H9 (cell line): Measurements from ENCODE around the gene IRX4. TPM values are rescaled to one million over a fixed set of nuclear protein-coding genes. Genes with fewer than 3 reads are reported as not detected.

Experiments
- DNase-seq: peaks from one replicate; pipeline ENCODE4 v3.0.0-alpha.2; 2017
- H2AFZ ChIP-seq: one replicate; pipeline ENCODE4 v1.6.1; 2013; ENCODE audit warnings: mild to moderate bottlenecking, low read length, control low read depth, moderate library complexity
- H2AK5ac ChIP-seq: 2 replicates; pipeline ENCODE4 v1.6.1; 2013; ENCODE audit warnings: low read length, control low read depth, mixed read lengths; ENCODE audit not compliant: insufficient read length
- H2BK120ac ChIP-seq: one replicate; pipeline ENCODE4 v1.6.1; 2013; ENCODE audit warnings: low read depth, mild to moderate bottlenecking, low read length, control low read depth, inconsistent platforms; ENCODE audit not compliant: poor library complexity, severe bottlenecking
- H2BK12ac ChIP-seq: 2 replicates; pipeline ENCODE4 v1.6.1; 2013; ENCODE audit warnings: low read length, control low read depth, mixed read lengths, low read depth; ENCODE audit not compliant: insufficient read length
- H2BK15ac ChIP-seq: 2 replicates; pipeline ENCODE4 v1.6.1; 2013; ENCODE audit warnings: low read depth, low read length, control low read depth
- H2BK20ac ChIP-seq: one replicate; pipeline ENCODE4 v1.6.1; 2013; ENCODE audit warnings: low read depth, mild to moderate bottlenecking, low read length, control low read depth, inconsistent platforms; ENCODE audit not compliant: poor library complexity, severe bottlenecking
- H2BK5ac ChIP-seq: 2 replicates; pipeline ENCODE4 v1.6.1; 2013; ENCODE audit warnings: low read length, control low read depth, mixed read lengths; ENCODE audit not compliant: insufficient read length
- H3K14ac ChIP-seq: 2 replicates; pipeline ENCODE4 v1.6.1; 2013; ENCODE audit warnings: low read length, control low read depth; ENCODE audit not compliant: insufficient read depth
- H3K18ac ChIP-seq: 2 replicates; pipeline ENCODE4 v1.6.1; 2013; ENCODE audit warnings: low read depth, mild to moderate bottlenecking, mixed read lengths, low read length, control low read depth; ENCODE audit not compliant: insufficient read length
- H3K23ac ChIP-seq: 2 replicates; pipeline ENCODE4 v1.6.1; 2013; ENCODE audit warnings: low read length, control low read depth, mixed read lengths, low read depth; ENCODE audit not compliant: insufficient read length
- H3K23me2 ChIP-seq: 2 replicates; pipeline ENCODE4 v1.6.1; 2013; ENCODE audit warnings: low read depth, mild to moderate bottlenecking, mixed read lengths, low read length, control low read depth; ENCODE audit not compliant: insufficient read length, poor library complexity, severe bottlenecking
- H3K27ac ChIP-seq: 2 replicates; pipeline ENCODE4 v1.5.1; 2013; ENCODE audit warnings: low read length, control low read depth, mixed read lengths, low read depth; ENCODE audit not compliant: insufficient read length
- H3K27me3 ChIP-seq: 2 replicates; pipeline ENCODE4 v1.6.1; 2013; ENCODE audit warnings: low read length, control low read depth, inconsistent platforms; ENCODE audit not compliant: insufficient read depth
- H3K4ac ChIP-seq: 2 replicates; pipeline ENCODE4 v1.6.1; 2013; ENCODE audit warnings: low read depth, mild to moderate bottlenecking, control low read depth, inconsistent platforms, low read length, moderate library complexity
- H3K4me1 ChIP-seq: 2 replicates; pipeline ENCODE4 v1.6.1; 2013; ENCODE audit warnings: low read length, control low read depth, inconsistent platforms; ENCODE audit not compliant: insufficient read depth
- H3K4me2 ChIP-seq: 2 replicates; pipeline ENCODE4 v1.6.1; 2013; ENCODE audit warnings: low read length, control low read depth, mixed read lengths; ENCODE audit not compliant: insufficient read length, insufficient read depth
- H3K56ac ChIP-seq: 2 replicates; pipeline ENCODE4 v1.6.1; 2013; ENCODE audit warnings: low read depth, mild to moderate bottlenecking, mixed read lengths, low read length, control low read depth; ENCODE audit not compliant: insufficient read length
- H3K79me1 ChIP-seq: 2 replicates; pipeline ENCODE4 v1.6.1; 2013; ENCODE audit warnings: low read depth, mild to moderate bottlenecking, moderate library complexity, low read length, control low read depth, inconsistent platforms; ENCODE audit not compliant: insufficient read depth, poor library complexity, severe bottlenecking
- H3K79me2 ChIP-seq: 2 replicates; pipeline ENCODE4 v1.6.1; 2013; ENCODE audit warnings: low read length, control low read depth, inconsistent platforms; ENCODE audit not compliant: insufficient read depth
- H3K9ac ChIP-seq: 2 replicates; pipeline ENCODE4 v1.6.1; 2013; ENCODE audit warnings: low read length, control low read depth, mixed read lengths; ENCODE audit not compliant: insufficient read length; ENCODE audit errors: extremely low read depth
- H3K9me3 ChIP-seq: one replicate; pipeline ENCODE4 v1.6.1; 2013; ENCODE audit warnings: low read depth, low read length, inconsistent platforms; ENCODE audit not compliant: control insufficient read depth
- H3T11ph ChIP-seq: one replicate; pipeline ENCODE4 v1.6.1; 2013; ENCODE audit warnings: mild to moderate bottlenecking, low read length, control low read depth, inconsistent platforms
- H4K20me1 ChIP-seq: one replicate; pipeline ENCODE4 v1.6.1; 2013; ENCODE audit not compliant: control insufficient read depth, insufficient read length, insufficient read depth
- H4K5ac ChIP-seq: 2 replicates; pipeline ENCODE4 v1.6.1; 2013; ENCODE audit warnings: low read depth, mild to moderate bottlenecking, mixed read lengths, low read length, control low read depth; ENCODE audit not compliant: insufficient read length
- H4K8ac ChIP-seq: replicated peaks from 2 replicates; pipeline ENCODE4 v1.6.1; 2013; ENCODE audit warnings: low read length, control low read depth, mixed read lengths, low read depth; ENCODE audit not compliant: insufficient read length
- H4K91ac ChIP-seq: 2 replicates; pipeline ENCODE4 v1.6.1; 2013; ENCODE audit warnings: low read depth, mild to moderate bottlenecking, moderate library complexity, mixed read lengths, low read length, control low read depth; ENCODE audit not compliant: insufficient read length
- H3K27ac Mint-ChIP-seq, 3 experiments: 2 replicates in 2 of 3; 3 replicates in 1 of 3; pipeline ENCODE4 v1.8.0; 2020 to 2021; ENCODE audit warnings: mixed read lengths in 3 of 3, mild to moderate bottlenecking in 1 of 3, moderate library complexity in 1 of 3
- H3K27me3 Mint-ChIP-seq: 2 replicates; pipeline ENCODE4 v1.8.0; 2021; ENCODE audit warnings: low read depth, mild to moderate bottlenecking, moderate library complexity, mixed read lengths
- H3K36me3 Mint-ChIP-seq, 3 experiments: 2 replicates in 2 of 3; 3 replicates in 1 of 3; pipeline ENCODE4 v1.8.0; 2020 to 2021; ENCODE audit warnings: low read depth in 3 of 3, mixed read lengths in 3 of 3; ENCODE audit not compliant: insufficient read depth in 1 of 3
- H3K4me1 Mint-ChIP-seq, 2 experiments: 2 replicates each; pipeline ENCODE4 v1.8.0; 2020; ENCODE audit warnings: mixed read lengths in 2 of 2
- H3K4me3 Mint-ChIP-seq, 2 experiments: 2 replicates in 1 of 2; 3 replicates in 1 of 2; pipeline ENCODE4 v1.8.0; 2020 to 2021; ENCODE audit warnings: mild to moderate bottlenecking in 2 of 2, mixed read lengths in 2 of 2, moderate library complexity in 1 of 2
- H3K9me3 Mint-ChIP-seq, 2 experiments: 2 replicates in 1 of 2; 3 replicates in 1 of 2; pipeline ENCODE4 v1.8.0; 2020; ENCODE audit warnings: mild to moderate bottlenecking in 2 of 2, mixed read lengths in 2 of 2, moderate library complexity in 1 of 2
- WGBS: extraction: QIAGEN DNeasy Blood & Tissue Kit; methylation state at CpG from one replicate; pipeline ENCODE4 v1.1.7; 2013; ENCODE audit warnings: missing lambda C conversion rate, low lambda C conversion rate, mixed read lengths; ENCODE audit not compliant: insufficient read length; ENCODE audit errors: extremely low coverage; 5-methylcytosine and 5-hydroxymethylcytosine counted together
- total RNA-seq: library from RNA; stranded (reverse); gene quantifications from 2 replicates; pipeline ENCODE4 v1.2.1, GENCODE V29; 2021
- TF ChIP-seq, protein P1 (sequence below): fragments of 200-600 bp; sonication (generic); conservative IDR thresholded peaks from 3 replicates; pipeline ENCODE4 v1.8.0; 2021; ENCODE audit warnings: antibody characterized with exemption, mild to moderate bottlenecking

Gene IRX4
- total RNA-seq, 1 experiment from 2014 or later = 3.2 TPM

DNA sequence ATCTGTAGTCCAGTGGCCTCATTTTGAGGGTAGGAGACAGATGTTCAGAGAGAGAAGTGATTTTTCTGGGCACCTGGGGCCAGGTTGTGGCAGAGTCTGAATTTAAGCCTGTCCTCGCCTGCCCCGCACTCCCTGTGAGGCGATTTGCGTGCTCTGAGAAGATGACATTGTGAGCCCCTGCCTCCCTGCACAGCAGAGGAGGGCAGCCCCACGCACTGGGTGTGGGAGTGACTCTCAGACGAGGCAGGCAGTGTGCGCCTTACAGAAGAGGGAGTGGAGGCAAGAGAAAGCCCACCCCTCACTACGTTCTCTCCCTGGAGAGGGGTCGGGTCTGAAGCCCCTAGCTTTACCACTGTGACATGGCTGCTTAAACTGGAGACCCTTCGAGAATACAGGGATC lies 35.7 kb downstream of the IRX4 start:
- Histone ChIP-seq H3K23me2 (peaks cover 8% of the 10 kb centered on the region), H3K9me3 (no peaks in the 10 kb centered on the region), H3K14ac (no peak overlapping the region), H2BK15ac (no peak overlapping the region), H2AK5ac (no peak overlapping the region), H3K18ac (no peak overlapping the region), H4K91ac (no peak overlapping the region), H4K5ac (no peak overlapping the region), H3K56ac (no peak overlapping the region), H2AFZ (no peak overlapping the region), H2BK20ac (no peak overlapping the region), H3K4me2 (no peak overlapping the region), H3T11ph (no peak overlapping the region), H4K8ac (no peak overlapping the region), H3K4me1 (peaks cover 3% of the 10 kb centered on the region; the same call in 1 of the 2 replicates), H2BK120ac (no peak overlapping the region), H3K27ac (no peak overlapping the region), H4K20me1 (no peaks in the 10 kb centered on the region), H2BK5ac (no peak overlapping the region), H3K79me2 (no peaks in the 10 kb centered on the region), H3K27me3 (peaks cover 28% of the 10 kb centered on the region; the same call in 1 of the 2 replicates), H2BK12ac (no peak overlapping the region), H3K4ac (no peak overlapping the region), H3K9ac (no peak overlapping the region), H3K79me1 (no peaks in the 10 kb centered on the region), H3K23ac (no peak overlapping the region)
- WGBS = no CpG with 5 or more reads among the region's 10 CpGs
- no peak overlapping the region for H3K27ac Mint-ChIP-seq
- TF ChIP-seq, protein P1, sequence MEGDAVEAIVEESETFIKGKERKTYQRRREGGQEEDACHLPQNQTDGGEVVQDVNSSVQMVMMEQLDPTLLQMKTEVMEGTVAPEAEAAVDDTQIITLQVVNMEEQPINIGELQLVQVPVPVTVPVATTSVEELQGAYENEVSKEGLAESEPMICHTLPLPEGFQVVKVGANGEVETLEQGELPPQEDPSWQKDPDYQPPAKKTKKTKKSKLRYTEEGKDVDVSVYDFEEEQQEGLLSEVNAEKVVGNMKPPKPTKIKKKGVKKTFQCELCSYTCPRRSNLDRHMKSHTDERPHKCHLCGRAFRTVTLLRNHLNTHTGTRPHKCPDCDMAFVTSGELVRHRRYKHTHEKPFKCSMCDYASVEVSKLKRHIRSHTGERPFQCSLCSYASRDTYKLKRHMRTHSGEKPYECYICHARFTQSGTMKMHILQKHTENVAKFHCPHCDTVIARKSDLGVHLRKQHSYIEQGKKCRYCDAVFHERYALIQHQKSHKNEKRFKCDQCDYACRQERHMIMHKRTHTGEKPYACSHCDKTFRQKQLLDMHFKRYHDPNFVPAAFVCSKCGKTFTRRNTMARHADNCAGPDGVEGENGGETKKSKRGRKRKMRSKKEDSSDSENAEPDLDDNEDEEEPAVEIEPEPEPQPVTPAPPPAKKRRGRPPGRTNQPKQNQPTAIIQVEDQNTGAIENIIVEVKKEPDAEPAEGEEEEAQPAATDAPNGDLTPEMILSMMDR = no peak
- H3K27me3 Mint-ChIP-seq = peaks cover 57% of the 10 kb centered on the region
- no peak for DNase-seq
- H3K36me3 Mint-ChIP-seq = no peaks in the 10 kb centered on the region; a peak in 1 of 7 replicates
- no peaks in the 10 kb centered on the region for H3K9me3 Mint-ChIP-seq
- no peak overlapping the region for H3K4me3 Mint-ChIP-seq
- peaks cover 10 to 17% of the 10 kb centered on the region in 2 experiments for H3K4me1 Mint-ChIP-seq
